OCI-LY7 (cell line): ENCODE results near the gene GTPBP6. TPM values are rescaled to one million over a fixed set of nuclear protein-coding genes. Genes with fewer than 3 reads are reported as not detected.

Experiments
- BruUV-seq: library from RNA; stranded (reverse); fragments of 400-500 nt; replicated peaks from 2 replicates; lab custom pipeline; 2021; lab: Mats Ljungman, UMichigan
- CTCF ChIA-PET: fragments of 300-600 bp; sonication (Branson Sonifier 250); formaldehyde crosslinking; loops from one replicate; lab custom pipeline; 2022; ENCODE audit warnings: antibody characterized with exemption; ENCODE audit not compliant: unreplicated experiment; lab: Charles Lee
- POLR2A ChIA-PET: fragments of 300-600 bp; sonication (Branson Sonifier 250); formaldehyde crosslinking; loops from one replicate; lab custom pipeline; 2022; ENCODE audit warnings: antibody characterized with exemption; lab: Charles Lee
- DNase-seq: peaks from one replicate; pipeline ENCODE4 v3.0.0-alpha.2; 2015; ENCODE audit warnings: low spot score
- H2AFZ ChIP-seq: fragments of 200-600 bp; sonication (generic), shearing (Covaris generic); 2 replicates; pipeline ENCODE4 v1.6.1; 2014; ENCODE audit warnings: mild to moderate bottlenecking, antibody characterized with exemption, low read length, moderate library complexity
- H3K27ac ChIP-seq: fragments of 200-600 bp; sonication (generic); 2 replicates; pipeline ENCODE4 v1.5.1; 2014; ENCODE audit warnings: mixed run types, low read depth, mild to moderate bottlenecking, moderate library complexity, low read length, inconsistent platforms; ENCODE audit not compliant: poor library complexity, severe bottlenecking
- H3K36me3 ChIP-seq: fragments of 200-600 bp; sonication (generic); 2 replicates; pipeline ENCODE4 v1.6.1; 2014; ENCODE audit warnings: mild to moderate bottlenecking, antibody characterized with exemption, low read length, moderate library complexity, mixed read lengths; ENCODE audit not compliant: insufficient read depth
- H3K4me1 ChIP-seq: fragments of 200-600 bp; sonication (generic); 2 replicates; pipeline ENCODE4 v1.5.1; 2014; ENCODE audit warnings: mild to moderate bottlenecking, low read length; ENCODE audit not compliant: insufficient read depth, poor library complexity, severe bottlenecking
- H3K4me2 ChIP-seq: fragments of 200-600 bp; sonication (generic); 2 replicates; pipeline ENCODE4 v1.6.1; 2014; ENCODE audit warnings: mild to moderate bottlenecking, low read length
- H3K4me3 ChIP-seq: fragments of 200-600 bp; sonication (generic); 2 replicates; pipeline ENCODE4 v1.5.1; 2014; ENCODE audit warnings: mild to moderate bottlenecking, low read depth, low read length; ENCODE audit not compliant: poor library complexity, severe bottlenecking
- H3K79me2 ChIP-seq: fragments of 200-600 bp; sonication (generic); 2 replicates; pipeline ENCODE4 v1.6.1; 2016; ENCODE audit warnings: low read depth, mild to moderate bottlenecking, low read length, moderate library complexity, mixed read lengths; ENCODE audit not compliant: insufficient read depth
- H3K9me2 ChIP-seq: fragments of 200-600 bp; sonication (generic); 2 replicates; pipeline ENCODE4 v1.6.1; 2016; ENCODE audit warnings: mild to moderate bottlenecking, low read length, mixed read lengths; ENCODE audit not compliant: insufficient read depth
- H3K9me3 ChIP-seq: fragments of 200-600 bp; sonication (generic); 2 replicates; pipeline ENCODE4 v1.6.1; 2014; ENCODE audit warnings: mild to moderate bottlenecking, mixed run types, low read length, mixed read lengths
- H4K20me1 ChIP-seq: fragments of 200-600 bp; sonication (generic); 2 replicates; pipeline ENCODE4 v1.6.1; 2014; ENCODE audit warnings: mild to moderate bottlenecking, antibody characterized with exemption, low read length, moderate library complexity, mixed read lengths; ENCODE audit not compliant: insufficient read depth
- CTCF ChIP-seq: fragments of 200-600 bp; sonication (generic); conservative IDR thresholded peaks from 2 replicates; pipeline ENCODE4 v1.5.1; 2014; ENCODE audit warnings: mild to moderate bottlenecking, antibody characterized with exemption, low read length, moderate library complexity, mixed read lengths
- EZH2phosphoT487 ChIP-seq: fragments of 200-600 bp; sonication (generic); IDR thresholded peaks from 2 replicates; pipeline ENCODE4 v1.6.1; 2018; ENCODE audit warnings: low read depth, borderline replicate concordance, mild to moderate bottlenecking, mixed run types, antibody characterized with exemption, low read length, moderate library complexity, mixed read lengths
- intact Hi-C: fragments of 100-400 bp; cut with micrococcal nuclease; formaldehyde crosslinking; loops from one replicate; pipeline ENCODE4 v1.10.0; 2022; ENCODE audit not compliant: unreplicated experiment
- total RNA-seq, 2 experiments: library from RNA; depleted of rRNA in 1 of 2; stranded (reverse); fragments of >200 nt in 1 of 2; shearing (Covaris generic) in 1 of 2; gene quantifications; 2 replicates each; pipeline ENCODE4 v1.2.3, GENCODE V29; 2014 to 2022

Gene GTPBP6
- total RNA-seq, 2 experiments from 2014 or later, result 36.3 to 53.6 TPM

GRCh38 chrX:361231-362145, 42.9 kb upstream of the GTPBP6 start:
- CTCF ChIA-PET, result no interaction called here
- no peaks in the 10 kb centered on the region for H3K4me1 ChIP-seq
- no peak overlapping the region for H3K27ac ChIP-seq
- peaks cover 77% of the 10 kb centered on the region for H3K36me3 ChIP-seq
- H3K9me2 ChIP-seq, result no peaks in the 10 kb centered on the region
- H3K4me2 ChIP-seq, result no peak overlapping the region
- POLR2A ChIA-PET, result no interaction called here
- H4K20me1 ChIP-seq, result no peaks in the 10 kb centered on the region
- H3K4me3 ChIP-seq, result no peak overlapping the region
- BruUV-seq, result no TSS peak
- H3K9me3 ChIP-seq, result 0 out of 2 replicates have a peak, but pooled peaks cover 6% of the 10 kb centered on the region
- no peak overlapping the region for H2AFZ ChIP-seq
- peaks cover 43% of the 10 kb centered on the region for H3K79me2 ChIP-seq
- intact Hi-C loops, result no loop called here
- no peak for TF ChIP-seq CTCF
- no peak for TF ChIP-seq EZH2phosphoT487
- DNase-seq, result no peak

- no peak overlapping the region for H2AFZ ChIP-seq
- peaks cover 86% of the 10 kb centered on the region for H3K36me3 ChIP-seq
- H4K20me1 ChIP-seq, result no peaks in the 10 kb centered on the region
- H3K4me3 ChIP-seq, result no peak overlapping the region
- no peaks in the 10 kb centered on the region for H3K4me1 ChIP-seq
- TF ChIP-seq EZH2phosphoT487 (no peak), CTCF (no peak)
- CTCF ChIA-PET, result no interaction called here
- no peak overlapping the region for H3K27ac ChIP-seq
- H3K79me2 ChIP-seq, result peaks cover 47% of the 10 kb centered on the region
- POLR2A ChIA-PET, result no interaction called here
- no peak overlapping the region for H3K4me2 ChIP-seq
- H3K9me3 ChIP-seq, result 0 out of 2 replicates have a peak, but pooled peaks cover 6% of the 10 kb centered on the region
- intact Hi-C loops, result no loop called here
- H3K9me2 ChIP-seq, result no peaks in the 10 kb centered on the region
- DNase-seq, result no peak
- no TSS peak for BruUV-seq
Measured at GRCh38 chrX:360496-361150, 42.0 kb upstream of the GTPBP6 start.
